ENCODE results near the gene NOCT. TPM values are rescaled to one million over a fixed set of nuclear protein-coding genes. Genes with fewer than 3 reads are reported as not detected.

Gene NOCT
- total RNA-seq, 4 donors from 2014 or later = 2.3 to 7.4 (median 2.7) TPM; not detected in 1

- Histone ChIP-seq H3K27ac (peak overlapping the region; percentile 69 to 79), H3K9me3 (no peaks in the 10 kb centered on the region), H3K36me3 (no peaks in the 10 kb centered on the region), H3K4me3 (no peak overlapping the region), H3K4me1 (peaks cover 0 to 8% of the 10 kb centered on the region in 2 donors), H3K27me3 (no peaks in the 10 kb centered on the region)
- no peak for TF ChIP-seq POLR2A (IDR thresholded peaks at IDR 0.05)
- TF ChIP-seq, protein P1, sequence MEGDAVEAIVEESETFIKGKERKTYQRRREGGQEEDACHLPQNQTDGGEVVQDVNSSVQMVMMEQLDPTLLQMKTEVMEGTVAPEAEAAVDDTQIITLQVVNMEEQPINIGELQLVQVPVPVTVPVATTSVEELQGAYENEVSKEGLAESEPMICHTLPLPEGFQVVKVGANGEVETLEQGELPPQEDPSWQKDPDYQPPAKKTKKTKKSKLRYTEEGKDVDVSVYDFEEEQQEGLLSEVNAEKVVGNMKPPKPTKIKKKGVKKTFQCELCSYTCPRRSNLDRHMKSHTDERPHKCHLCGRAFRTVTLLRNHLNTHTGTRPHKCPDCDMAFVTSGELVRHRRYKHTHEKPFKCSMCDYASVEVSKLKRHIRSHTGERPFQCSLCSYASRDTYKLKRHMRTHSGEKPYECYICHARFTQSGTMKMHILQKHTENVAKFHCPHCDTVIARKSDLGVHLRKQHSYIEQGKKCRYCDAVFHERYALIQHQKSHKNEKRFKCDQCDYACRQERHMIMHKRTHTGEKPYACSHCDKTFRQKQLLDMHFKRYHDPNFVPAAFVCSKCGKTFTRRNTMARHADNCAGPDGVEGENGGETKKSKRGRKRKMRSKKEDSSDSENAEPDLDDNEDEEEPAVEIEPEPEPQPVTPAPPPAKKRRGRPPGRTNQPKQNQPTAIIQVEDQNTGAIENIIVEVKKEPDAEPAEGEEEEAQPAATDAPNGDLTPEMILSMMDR (IDR thresholded peaks at IDR 0.05) = no peak
- no peak for DNase-seq
- intact Hi-C loops (cut with DNase I; ENCODE audit: low total_unique reads) = no loop called here
These were observed 32.8 kb upstream of the NOCT start for GRCh38 chr4:138982754-138983153.

GRCh38 chr4:138983690-138984089 lies 31.9 kb upstream of the NOCT start:
- DNase-seq = no peak

DNA sequence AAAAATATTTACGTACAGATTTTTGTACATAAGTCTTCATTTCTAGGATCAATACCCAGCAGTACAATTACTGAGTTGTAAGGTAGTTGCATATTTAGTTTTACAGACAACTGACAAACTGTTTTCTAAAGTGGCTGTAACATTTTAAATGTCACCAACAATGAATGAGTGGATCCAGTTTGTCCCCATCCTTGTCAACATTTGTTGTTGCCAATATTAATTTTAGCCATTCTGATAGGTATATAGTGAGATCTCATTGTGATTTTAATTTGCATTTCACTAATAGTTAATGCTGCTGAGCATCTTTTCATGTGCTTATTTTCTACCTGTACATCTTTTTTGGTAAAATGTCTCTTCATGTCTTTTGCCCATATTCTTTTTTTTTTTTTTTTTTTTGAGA lies 30.9 kb upstream of the NOCT start:
- Histone ChIP-seq H3K4me1 (peaks cover 0 to 8% of the 10 kb centered on the region in 2 donors), H3K9me3 (no peaks in the 10 kb centered on the region), H3K27ac (no peak overlapping the region), H3K4me3 (no peak overlapping the region), H3K27me3 (no peaks in the 10 kb centered on the region), H3K36me3 (no peaks in the 10 kb centered on the region)
- DNase-seq = no peak
- TF ChIP-seq, protein P1 (IDR thresholded peaks at IDR 0.05) = no peak
- no peak for TF ChIP-seq POLR2A (IDR thresholded peaks at IDR 0.05)
- intact Hi-C loops (cut with DNase I; ENCODE audit: low total_unique reads) = no loop called here

More at GRCh38 chr4:138983690-138984089, 31.9 kb upstream of the NOCT start:
- Histone ChIP-seq H3K36me3 (no peaks in the 10 kb centered on the region), H3K4me1 (peaks cover 0 to 8% of the 10 kb centered on the region in 2 donors), H3K27me3 (no peaks in the 10 kb centered on the region), H3K9me3 (no peaks in the 10 kb centered on the region), H3K4me3 (no peak overlapping the region), H3K27ac (no peak overlapping the region)
- TF ChIP-seq, protein P1 (IDR thresholded peaks at IDR 0.05) = no peak
- TF ChIP-seq POLR2A (IDR thresholded peaks at IDR 0.05) = no peak
- intact Hi-C loops (cut with DNase I; ENCODE audit: low total_unique reads) = no loop called here

DNA sequence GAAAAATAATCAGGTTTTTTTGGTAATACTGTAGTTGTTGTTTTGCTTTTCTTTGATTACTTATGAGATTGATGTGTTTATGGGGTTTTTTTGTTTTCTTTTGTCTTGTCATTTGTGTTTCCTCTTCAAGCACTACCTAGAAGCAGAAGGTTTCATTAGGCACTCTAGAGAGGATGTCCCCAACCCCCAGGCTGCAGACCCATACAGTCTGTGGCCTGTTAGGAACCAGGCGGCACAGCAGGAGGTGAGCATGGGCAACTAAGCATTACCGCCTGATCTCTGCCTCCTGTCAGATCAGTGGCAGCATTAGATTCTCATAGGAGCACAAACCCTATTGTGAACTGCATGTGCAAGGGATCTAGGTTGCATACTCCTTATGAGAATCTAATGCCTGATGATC lies 22.9 kb upstream of the NOCT start:
- H3K4me3 ChIP-seq = no peak overlapping the region
- H3K27me3 ChIP-seq = no peaks in the 10 kb centered on the region
- H3K27ac ChIP-seq = no peak overlapping the region
- intact Hi-C loops (cut with DNase I; ENCODE audit: low total_unique reads) = no loop called here
- H3K9me3 ChIP-seq = no peaks in the 10 kb centered on the region
- TF ChIP-seq, protein P1 (IDR thresholded peaks at IDR 0.05) = no peak
- no peak for TF ChIP-seq POLR2A (IDR thresholded peaks at IDR 0.05)
- no peaks in the 10 kb centered on the region for H3K4me1 ChIP-seq
- no peak for DNase-seq
- no peaks in the 10 kb centered on the region for H3K36me3 ChIP-seq

- Histone ChIP-seq H3K36me3 (no peaks in the 10 kb centered on the region), H3K4me1 (no peaks in the 10 kb centered on the region), H3K4me3 (no peak overlapping the region), H3K27me3 (no peaks in the 10 kb centered on the region), H3K27ac (no peak overlapping the region), H3K9me3 (no peaks in the 10 kb centered on the region)
- DNase-seq = no peak
- intact Hi-C loops (cut with DNase I; ENCODE audit: low total_unique reads) = no loop called here
- TF ChIP-seq, protein P1 (IDR thresholded peaks at IDR 0.05) = no peak
- TF ChIP-seq POLR2A (IDR thresholded peaks at IDR 0.05) = no peak
These were observed 19.5 kb upstream of the NOCT start for GRCh38 chr4:138996090-138996489.

All from uterus (tissue), 4 donors.